SIG-M5 (cell line): ENCODE data around the gene FBL.

Source experiments
- DNase-seq: peaks from one replicate; lab custom pipeline; 2025; lab: John Stamatoyannopoulos, UW

FBL gene

DNA sequence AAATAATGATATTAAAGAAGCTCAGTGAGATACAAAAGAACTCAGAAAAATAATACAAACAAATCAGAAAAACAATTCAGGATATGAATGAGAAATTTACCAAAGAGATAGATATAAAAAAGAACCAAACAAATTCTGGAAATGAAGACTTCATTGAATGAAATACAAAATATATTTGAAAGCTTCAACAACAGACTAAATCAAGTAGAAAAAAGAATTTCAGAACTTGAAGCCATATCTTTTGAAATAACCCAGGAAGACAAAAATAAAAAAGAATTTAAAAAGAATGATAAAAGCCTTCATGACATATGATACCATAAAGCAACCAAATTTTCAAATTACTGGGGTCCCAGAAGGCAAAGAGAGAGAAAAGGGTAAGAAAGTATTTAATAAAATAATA lies 57.9 kb downstream of the FBL start:
- DNase-seq: no peak
